WTC11 (cell line): ENCODE data around the gene TM9SF4.

Source experiments
- ATF1 ChIP-seq: sonication (generic); formaldehyde crosslinking; IDR thresholded peaks from 2 replicates; pipeline ENCODE4 v1.8.1; 2023; ENCODE audit warnings: mild to moderate bottlenecking, moderate library complexity, missing genetic modification reagents
- CTCF ChIP-seq: fragments of 200-600 bp; IDR thresholded peaks from 2 replicates; pipeline ENCODE4 v1.8.0; 2022; ENCODE audit warnings: antibody characterized with exemption
- GABPB1 ChIP-seq: sonication (generic); formaldehyde crosslinking; IDR thresholded peaks from 2 replicates; pipeline ENCODE4 v1.8.1; 2023; ENCODE audit warnings: mild to moderate bottlenecking, missing genetic modification reagents
- MAX ChIP-seq: sonication (generic); formaldehyde crosslinking; IDR thresholded peaks from 2 replicates; pipeline ENCODE4 v1.8.0; 2022; ENCODE audit warnings: mild to moderate bottlenecking, missing genetic modification reagents
- MYBL2 ChIP-seq: sonication (generic); formaldehyde crosslinking; IDR thresholded peaks from 2 replicates; pipeline ENCODE4 v1.8.1; 2023; ENCODE audit warnings: mild to moderate bottlenecking, moderate library complexity, missing genetic modification reagents
- NR1H2 ChIP-seq: sonication (generic); formaldehyde crosslinking; IDR thresholded peaks from 2 replicates; pipeline ENCODE4 v1.9.0; 2021; ENCODE audit warnings: mild to moderate bottlenecking, moderate library complexity, missing genetic modification reagents

- no peak for TF ChIP-seq CTCF
- TF ChIP-seq MAX (CRISPR knock-in tag) = no peak
- no peak for TF ChIP-seq NR1H2 (CRISPR knock-in tag)
- TF ChIP-seq GABPB1 (CRISPR knock-in tag) = no peak
- no peak for TF ChIP-seq ATF1 (CRISPR knock-in tag)
- TF ChIP-seq MYBL2 = no peak
Measured at GRCh38 chr20:32071395-32072167, 37.9 kb upstream of the TM9SF4 start.
